ENCODE data around the gene COPS9.

GRCh38 chr2:240134956-240135520 lies 1.1 kb downstream of the COPS9 start:
- TF ChIP-seq POLR2A (IDR thresholded peaks at IDR 0.05), result no peak
- no peak for TF ChIP-seq CTCF (IDR thresholded peaks at IDR 0.05)
